HT1080 (cell line): ENCODE measurements around the gene ZNF516. TPM values are rescaled to one million over a fixed set of nuclear protein-coding genes. Genes with fewer than 3 reads are reported as not detected.

Experiments used
- DNase-seq: peaks from one replicate; pipeline ENCODE4 v3.0.0-alpha.2; 2015; ENCODE audit warnings: low read depth
- total RNA-seq: library from RNA; depleted of rRNA; stranded (reverse); fragments of >200 nt; shearing (Covaris generic); gene quantifications from 2 replicates; pipeline ENCODE4 v1.2.3, GENCODE V29; 2014

The ZNF516 gene
- total RNA-seq, 1 experiment from 2014 or later, result 5.3 TPM

DNA sequence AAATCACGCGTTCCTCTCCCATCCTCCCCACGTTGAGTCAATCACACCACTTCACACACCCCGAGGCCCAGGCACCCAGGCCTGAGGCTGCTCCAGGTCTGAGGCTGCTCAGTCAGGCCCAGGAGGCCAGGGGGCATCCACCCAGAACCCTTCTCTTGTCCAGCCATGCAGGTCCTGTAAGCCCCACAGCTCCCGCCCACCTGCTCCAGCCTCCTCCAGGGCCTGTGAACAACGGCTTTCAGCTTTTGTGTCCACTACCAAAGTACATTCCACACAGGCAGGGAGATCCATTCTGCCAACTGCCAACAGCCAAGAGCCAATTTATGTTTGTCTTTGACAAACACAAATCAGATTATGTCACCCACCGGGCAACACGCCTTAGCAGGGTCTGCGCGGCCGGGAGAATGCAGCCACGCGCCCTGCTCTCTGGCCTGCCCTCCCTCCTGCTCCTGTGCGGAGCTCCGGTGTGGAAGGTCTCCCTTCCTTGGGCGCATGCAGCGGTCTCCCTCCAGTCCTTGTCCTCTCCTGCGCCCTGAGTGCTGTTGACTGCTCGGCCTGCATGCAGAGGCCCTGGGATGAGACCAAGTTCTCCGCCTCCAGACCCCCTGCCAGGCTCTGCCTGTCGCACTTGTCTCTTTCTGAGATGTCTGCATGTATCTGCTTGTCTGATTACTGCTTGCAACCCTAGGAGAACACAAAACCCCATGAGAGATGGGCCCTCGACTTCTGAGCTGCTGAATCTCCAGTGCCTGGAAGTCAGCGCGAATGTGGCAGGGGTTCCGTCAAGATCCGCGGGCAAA is 146.6 kb downstream of the ZNF516 start:
- DNase-seq, result no peak

DNA sequence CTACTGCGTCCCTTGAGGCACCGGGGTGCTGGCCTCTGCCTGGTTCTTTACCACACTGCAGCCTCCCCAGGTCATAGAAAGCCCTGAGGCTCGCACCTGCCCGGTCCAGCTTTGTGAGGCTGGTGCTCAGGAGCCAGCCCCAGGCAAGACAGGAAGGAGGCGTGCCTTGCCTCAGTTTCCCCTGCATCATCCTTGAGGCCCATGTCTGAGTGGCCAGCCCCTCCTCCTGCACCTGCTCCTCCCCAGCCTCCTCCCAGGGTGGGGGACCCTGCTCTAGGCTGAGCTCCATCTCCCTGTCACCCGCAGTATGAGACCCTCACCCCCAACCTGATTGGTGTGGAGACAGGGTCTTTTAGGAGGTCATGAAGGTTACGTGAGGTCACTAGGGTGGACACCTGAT is 147.7 kb downstream of the ZNF516 start:
- no peak for DNase-seq

DNA sequence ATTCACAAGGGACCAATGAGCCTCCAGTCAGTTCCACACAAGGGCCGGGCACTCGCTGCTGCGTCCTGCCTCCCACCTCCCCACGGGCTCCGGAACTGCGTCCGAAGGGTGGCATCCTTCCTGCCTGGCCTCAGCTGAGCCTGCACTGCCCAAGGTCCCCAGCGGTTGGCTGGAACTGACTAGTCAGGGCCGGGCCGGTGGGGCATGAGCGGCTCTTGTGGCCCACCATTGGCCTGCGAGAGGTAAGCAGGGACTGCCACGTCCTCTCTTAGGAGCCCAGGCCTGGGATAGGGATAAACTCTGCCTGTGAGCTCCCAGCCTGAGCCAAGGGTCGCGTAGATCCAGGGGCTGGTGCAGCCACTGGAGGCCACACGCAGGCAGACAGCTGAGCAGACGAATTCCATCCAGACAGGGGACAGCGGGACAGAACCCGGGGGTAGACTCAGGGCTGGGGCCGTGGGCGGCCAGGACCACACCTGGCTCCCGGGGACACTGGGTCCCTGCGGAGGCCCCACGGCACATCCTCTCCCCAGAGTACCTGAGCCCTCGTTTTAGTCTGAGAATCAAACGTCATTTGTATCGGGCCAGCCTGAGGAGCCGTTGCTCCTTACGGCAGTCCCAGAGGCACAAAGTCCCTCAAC is 148.4 kb downstream of the ZNF516 start:
- no peak for DNase-seq

DNA sequence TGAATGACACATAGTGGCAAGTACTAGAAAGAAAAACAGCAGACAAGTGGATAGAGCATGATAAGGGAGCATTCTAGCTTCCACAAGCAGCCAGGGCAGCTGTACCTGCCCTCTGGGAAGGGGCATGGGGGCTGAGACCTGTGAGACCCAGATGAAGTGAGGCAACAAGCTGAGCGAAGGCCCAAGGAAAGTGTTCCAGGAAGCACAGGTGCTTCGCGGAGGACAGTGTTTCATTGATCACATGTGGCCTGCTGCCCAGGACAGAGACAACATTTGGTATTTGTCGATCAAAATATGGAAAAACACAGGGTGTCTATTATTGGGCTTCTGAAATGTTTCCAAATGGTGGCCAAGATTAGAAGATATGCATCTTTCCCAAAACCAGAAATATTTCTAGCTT is 149.1 kb downstream of the ZNF516 start:
- no peak for DNase-seq

DNA sequence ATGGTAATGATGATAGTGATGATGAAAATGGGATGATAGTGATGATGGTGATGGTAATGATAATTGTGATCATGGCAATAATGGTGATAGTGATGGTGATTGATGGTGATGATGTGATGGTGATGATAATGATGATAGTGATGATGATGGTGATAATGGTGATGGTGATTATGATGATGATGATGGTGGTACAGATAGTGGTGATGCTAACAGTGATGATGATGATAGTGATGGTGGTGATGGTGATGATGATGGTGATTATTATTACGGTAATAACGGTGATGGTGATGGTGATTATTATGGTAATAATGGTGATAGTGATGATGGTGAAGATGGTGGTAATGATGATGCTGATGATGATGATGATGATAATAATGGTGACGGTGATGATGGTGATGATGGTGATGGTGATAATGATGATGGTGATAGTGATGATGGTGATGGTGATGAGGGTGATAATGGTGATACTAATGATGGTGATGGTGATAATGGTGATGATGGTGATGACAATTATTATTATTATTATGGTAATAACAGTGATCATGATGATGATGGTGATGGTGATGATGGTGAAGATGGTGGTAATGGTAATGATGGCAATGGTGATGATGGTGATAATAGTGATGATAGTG is 151.0 kb downstream of the ZNF516 start:
- no peak for DNase-seq

DNA sequence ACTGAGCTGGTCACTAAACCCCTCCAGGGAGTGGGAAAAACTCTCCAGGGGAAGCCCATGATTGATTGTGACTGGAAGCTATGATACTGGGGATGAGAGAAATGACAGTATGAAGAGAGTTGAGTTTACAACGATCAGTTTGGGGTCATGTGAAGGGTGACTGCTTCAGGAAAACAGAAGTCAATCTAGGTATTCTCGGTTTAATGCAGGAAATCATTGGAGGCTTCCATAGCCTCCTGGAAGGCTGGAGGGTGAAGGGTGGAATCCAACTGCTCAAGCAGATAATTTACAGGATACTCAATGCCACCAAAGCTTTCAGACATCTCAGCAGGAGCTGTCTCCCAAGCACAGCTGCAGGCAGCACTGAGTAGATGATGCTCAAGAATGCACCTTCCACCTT is 154.6 kb downstream of the ZNF516 start:
- DNase-seq, result no peak

DNA sequence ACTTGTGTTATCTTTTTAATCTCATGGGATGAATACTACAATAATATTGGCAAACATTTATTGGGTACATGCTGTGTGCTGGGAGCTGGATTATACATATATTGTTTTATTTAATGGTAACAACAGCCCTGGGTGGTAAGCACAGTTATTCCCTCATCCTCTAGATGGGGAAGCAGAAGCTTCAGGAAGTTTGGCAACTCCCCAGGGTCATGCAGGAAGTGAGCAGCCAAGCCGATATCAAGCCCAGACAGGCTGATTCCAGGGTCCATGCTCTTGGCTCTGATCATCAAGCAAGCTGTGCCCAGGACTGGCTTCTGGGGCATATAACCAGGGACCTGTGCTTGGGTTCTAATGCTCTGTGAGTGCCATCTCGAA is 155.8 kb downstream of the ZNF516 start:
- no peak for DNase-seq

DNA sequence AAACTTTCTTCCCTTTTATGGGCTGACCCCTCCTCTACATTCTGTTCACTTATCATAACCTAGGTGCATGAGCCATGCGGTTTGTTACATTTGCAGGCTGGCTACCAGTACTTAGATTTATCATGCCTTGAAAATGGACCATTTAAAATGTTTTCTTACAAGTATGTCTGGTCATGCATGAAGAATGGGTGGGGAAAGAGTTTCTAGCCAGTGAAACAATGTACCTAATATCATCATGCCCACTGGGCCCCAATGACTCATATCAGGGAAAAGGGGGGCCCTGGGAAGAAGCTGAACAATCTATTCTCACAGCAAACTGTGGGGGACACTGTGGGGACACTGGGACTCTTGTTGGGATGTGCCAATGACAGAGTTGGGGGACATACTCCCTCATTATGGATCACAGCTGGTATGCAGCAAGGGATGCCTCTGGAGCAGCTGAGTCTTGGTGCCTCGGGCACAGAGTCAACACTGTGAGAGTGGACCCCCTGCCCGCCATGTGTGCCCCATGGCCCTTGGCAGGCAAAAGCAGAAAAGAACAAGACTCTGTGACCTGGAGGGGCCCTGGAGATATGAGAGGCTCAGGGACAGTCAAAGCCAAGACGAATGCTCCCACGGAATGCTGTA is 156.3 kb downstream of the ZNF516 start:
- no peak for DNase-seq

DNA sequence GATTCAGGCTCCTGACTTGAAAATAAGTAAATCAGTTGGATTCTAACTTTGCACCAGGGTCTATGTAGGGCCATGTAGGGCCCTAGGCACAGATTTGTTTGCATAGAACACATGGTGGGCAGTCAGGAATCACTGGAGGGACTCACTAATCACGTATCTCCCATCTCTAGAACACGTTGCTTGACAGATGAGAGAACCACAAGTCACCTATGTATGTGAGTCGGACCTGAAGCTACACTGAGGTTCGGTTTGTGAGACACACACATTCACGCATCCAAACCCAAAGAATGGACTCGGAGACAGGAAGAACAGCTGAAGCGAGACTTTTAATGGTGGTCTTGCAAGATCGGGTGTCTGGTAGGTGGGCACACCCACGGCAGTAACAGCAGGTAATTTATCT is 157.0 kb downstream of the ZNF516 start:
- no peak for DNase-seq

DNA sequence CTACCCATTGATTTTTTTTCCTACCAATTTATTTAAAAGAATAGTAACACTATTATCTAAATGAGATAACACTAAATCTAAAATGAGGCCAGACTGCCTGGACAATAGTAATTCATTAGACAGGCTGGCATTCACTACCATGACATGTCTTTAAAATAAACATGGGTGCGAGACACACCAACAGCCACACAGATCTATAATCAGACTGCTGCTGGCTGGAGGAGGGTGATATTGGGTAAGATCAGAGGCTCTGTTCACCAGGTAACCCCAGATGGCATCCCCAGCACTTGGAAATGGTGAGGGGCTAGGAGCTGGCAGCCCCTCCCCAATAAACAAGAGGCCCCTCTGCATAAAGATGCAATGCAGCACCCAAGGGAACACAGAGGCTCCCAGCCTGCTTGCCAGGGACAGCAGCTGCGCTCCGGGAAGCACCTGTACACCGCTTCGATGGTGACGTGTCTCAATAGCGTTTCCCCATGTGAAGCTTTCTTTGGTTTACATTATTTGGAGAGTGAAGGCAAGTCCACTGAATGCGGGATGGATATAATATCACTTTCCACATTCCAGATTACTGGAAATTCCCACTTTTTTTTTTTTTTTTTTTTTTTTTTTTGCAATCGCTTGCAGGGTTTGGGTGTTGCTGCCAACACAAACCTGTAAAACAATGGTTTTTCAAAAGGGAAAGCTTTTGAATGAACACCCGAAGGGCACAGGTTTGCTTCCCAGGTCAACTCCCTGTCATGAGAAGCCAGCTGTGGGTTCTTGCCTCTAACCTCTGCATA is 159.0 kb downstream of the ZNF516 start:
- no peak for DNase-seq

DNA sequence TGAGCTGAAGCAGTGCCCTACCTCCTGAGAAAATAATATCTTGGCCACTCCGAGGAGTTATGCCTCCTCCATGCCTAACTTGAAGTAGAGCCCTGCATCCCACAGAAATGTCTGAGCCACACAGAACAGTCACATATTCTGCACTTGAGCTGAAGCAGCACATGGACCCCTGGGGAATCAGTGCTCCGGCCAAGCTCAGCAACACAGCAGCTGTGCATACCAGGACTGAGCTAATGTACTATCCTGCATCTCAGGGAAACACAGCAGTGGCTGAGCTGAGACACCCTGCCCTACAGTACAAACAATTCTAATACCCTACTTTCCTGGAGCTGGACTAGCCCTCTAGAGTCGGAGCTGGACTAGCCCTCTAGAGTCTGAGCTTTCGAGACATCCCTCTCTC is 166.9 kb downstream of the ZNF516 start:
- DNase-seq, result no peak

DNA sequence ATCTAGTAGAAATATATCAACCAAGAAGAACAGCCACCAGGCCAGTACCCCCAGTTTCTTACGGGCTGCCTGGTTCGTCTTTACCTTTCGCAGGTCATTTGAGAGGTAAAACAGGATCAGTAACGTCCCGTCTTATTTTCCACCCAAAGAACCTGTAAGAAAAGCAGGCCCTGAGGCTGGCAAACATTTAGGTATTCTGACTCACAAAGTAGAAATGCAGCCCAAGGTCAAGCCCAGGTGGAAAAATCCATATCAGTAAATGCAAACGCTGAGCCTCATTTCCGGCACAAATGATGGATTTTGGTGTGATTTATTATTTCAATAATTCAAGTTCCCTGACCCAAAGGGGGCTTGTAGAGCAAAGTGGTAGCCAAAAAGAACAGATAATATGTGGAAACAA is 171.2 kb downstream of the ZNF516 start:
- no peak for DNase-seq

DNA sequence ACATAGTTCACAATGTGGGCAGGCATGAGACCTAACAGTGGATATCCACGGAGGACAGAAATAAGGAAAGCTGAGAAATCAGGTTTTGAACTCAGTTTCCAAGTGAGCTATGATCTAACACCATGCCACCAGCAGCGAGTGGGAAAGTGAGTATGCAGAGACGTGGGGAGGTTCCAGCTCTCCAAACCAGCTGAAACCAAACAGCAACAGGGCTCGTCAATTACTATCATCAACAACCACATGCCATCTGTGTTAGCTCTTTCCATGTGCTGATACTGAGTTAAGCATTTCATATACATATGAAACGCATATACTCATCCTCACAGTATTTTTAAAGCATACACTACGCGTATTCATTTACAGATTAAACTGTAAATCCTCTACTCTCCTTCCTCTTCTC is 172.4 kb downstream of the ZNF516 start:
- DNase-seq, result no peak

DNA sequence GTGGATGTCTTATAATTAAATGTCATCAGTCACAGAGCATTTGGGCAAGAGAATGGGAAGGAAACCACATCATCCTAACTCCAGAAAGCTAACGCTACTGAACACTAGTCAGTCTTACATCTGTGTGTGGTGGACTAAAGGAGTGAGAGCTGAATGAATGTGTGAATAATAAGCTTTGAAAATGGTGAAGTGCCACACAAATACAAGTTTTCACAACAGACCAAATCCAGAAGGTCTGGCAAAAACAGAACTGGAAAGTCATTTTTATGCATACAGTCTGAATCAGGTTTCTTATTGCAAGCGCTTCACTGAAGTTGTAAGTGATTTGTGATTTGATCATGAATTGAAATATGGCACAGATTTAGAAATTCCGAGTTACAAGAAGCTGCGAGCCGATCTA is 175.7 kb downstream of the ZNF516 start:
- no peak for DNase-seq

DNA sequence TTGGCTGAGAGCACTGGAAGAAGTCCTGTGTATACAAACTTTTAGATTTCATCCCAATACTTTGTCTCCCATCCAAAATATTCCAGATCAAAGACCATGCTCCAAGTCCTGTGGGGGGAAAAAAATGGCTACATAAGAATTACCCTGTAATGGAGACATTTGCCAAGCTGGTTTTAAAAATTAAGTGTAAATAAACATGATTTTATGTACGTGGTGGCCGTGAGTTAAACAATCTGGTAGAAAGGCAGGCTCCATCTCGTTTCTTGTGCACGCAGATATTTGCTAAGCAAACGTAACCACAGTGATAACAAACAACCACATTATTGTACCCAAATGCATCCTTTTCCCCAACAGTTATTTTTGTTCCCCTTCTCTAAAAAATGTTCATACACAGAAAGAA is 176.4 kb downstream of the ZNF516 start:
- no peak for DNase-seq

DNA sequence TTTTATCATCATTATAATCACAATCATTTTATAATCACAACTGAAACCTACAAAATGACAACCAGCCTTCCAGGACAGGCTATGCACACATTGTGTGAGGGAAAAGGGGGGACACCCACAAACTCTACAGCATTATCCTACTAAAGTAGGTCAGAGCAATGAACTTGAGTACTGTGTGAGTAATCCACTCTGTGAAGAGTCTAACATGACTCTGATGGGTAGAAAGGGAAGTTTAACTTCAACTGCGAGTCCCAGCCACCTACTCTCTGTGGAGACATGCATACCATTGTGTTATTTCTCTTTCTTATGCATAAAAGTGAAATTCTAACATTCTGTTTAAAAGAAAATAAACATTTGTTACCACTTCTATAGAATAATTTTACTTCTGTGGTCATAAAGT is 177.9 kb downstream of the ZNF516 start:
- DNase-seq, result no peak

DNA sequence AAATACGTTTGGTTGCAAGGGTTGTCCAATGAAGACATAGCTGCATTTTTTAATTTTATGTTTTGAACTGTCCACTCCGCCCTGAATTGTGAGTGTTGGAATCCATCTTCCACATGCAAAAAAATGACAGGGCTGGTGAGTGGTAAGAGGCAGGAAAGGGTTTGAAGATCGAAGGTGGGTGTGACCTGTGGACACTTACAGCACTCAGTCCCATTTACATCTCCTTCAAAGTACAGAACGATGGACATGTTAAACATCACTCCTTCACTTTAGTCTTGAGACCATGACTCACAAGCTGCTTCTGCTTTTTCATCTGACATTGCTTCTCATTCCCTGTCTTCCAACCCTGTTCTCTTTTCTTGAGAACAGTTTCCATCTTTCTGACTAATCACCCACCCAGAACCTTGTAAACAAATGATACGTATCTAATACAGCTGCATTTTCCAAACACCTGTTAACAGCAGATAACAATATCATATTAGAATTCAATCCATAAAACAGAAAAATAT is 179.3 kb downstream of the ZNF516 start:
- no peak for DNase-seq

DNA sequence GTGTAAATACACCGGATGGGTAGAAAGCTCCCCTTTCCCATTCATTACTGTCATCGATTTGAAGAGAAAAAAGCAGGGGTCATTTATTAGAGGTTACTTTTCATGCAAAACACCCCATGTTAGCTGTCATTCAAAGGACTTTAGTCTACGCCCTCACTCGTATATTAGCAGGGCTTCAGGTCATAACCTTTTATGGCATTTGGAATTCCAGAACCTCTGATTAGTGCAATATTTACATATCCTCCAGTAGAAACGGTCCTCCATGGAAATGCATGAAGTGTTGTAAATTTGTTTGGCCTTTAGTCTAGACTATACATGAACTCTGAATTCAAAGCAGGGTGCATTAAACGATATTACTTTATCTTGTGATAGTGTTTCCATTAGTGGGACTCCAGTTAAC is 180.5 kb downstream of the ZNF516 start:
- DNase-seq, result no peak

DNA sequence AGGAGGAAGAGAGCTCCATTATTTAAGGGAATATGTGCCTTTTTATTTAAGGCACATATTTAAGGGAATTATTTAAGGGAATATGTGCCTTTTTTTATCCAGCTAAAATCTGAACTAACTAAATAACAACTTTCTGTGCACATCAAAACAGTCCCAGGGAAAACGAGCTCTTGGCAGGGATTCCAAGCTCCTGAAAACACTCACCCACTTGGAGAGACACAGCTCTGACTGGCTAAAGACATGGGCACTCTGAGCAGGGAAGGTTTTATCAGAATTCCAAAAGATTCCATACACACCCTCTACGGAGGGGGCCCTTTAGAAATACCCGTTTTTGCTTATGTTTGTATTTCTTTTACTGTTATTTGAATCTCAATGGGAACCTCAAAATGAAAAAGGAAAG is 181.0 kb downstream of the ZNF516 start:
- no peak for DNase-seq
